GM19395 (cell line): Measurements from ENCODE around the gene ZPR1.
A peak's percentile ranks its signal among the peaks of the same experiment; 100 is the strongest.

Experiments
- ATAC-seq: cut with Tn5 transposase; IDR thresholded peaks from one replicate; pipeline ENCODE4 v1.9.1; 2021; ENCODE audit warnings: mild to moderate bottlenecking, moderate library complexity; ENCODE audit not compliant: unreplicated experiment

The ZPR1 gene

DNA sequence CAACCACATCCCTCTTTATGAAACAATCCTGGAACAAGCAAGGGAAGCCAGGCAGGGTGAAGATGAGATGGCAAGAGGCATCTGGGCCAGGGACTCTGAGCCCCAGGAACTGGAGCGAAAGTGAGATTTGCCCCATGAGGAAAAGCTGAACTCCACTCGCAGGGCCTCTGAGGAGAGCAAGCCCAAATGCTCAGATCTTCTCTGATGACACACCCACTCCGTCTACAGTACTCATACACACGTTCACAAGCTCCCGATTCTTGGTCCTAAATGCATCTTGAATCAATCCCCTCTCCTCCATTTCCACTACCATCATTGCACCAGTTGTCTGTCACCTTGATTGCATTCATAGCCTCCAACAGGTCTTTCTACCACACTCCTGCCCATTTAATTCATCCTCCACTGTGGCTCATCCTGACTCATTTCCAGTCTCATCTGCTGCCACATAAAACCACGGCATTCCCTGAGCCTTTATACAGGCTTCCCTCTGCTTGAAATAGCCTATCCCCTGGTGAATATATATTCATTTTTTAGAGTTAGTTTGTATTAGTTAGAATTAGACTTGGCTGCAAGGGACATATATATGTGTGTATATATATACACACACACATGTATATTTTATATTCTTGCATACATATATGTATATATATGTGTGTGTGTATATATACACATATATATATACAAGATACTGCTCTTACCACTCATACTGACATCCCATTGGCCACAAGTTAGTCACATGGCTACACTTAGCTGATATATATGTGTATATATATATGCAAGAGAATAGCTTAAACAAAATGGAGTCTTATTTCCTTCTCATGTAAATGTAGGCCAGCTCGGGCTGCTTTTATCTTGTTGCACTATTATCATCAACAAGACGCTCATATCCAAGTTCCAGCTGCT, 5.3 kb upstream of the ZPR1 start:
- no peak for ATAC-seq

DNA sequence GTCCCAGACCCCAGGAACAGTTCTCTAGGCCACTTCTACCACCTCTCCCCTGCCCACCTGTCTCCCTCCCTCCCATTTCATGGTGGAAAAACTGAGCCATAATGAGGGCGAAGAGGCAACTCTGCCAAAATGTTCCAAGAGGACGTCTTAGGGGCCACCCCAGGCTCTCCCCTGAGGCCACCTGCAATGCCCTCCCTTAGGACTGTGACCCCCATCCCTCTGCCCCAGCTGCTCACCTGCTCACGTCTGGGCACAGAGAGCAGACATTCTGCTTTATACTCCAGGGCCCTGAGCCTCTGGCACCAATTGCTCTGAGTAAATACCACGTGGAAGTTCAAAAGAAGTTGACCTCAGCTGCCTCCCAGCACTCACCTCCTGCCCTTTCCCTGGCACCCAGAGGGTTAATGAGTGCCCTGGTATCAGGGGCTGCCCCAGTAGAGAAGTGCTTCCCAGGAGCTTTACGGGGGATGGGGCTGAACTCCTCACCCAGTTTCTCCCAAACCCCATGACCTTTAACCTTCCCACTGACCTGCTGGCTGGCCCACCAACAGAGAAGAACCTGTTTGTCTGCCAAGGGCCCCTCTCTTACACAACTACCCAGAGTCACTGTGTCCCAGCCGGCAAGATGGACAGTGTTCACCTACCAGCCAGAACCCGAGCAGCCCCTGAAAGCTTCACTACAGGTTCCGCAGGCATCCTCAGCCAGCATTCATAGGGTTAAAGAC, 4.5 kb upstream of the ZPR1 start:
- ATAC-seq = no peak

DNA sequence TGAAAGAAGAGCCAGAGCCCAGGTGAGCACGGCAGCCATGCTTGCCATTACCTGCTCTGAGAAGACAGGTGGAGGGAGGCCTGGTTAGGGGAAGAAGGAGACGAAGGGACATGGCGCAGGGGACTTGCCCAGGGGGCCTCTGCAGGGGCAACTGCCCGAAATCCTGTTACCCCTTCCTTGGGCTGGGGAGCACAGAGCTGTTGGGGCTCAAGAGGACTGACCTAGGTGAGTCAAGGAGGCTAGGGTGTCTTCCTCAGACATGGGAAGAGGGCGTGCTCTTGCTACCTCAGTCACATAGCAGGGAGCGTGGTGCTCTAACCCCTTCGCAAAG, 4.0 kb upstream of the ZPR1 start, which contains the start of gene APOA5:
TSS of gene APOA5 (minus strand) at position 67 of the 331 bp plus-strand sequence. CDS start at position 48, 19 bp downstream.
- no peak for ATAC-seq

DNA sequence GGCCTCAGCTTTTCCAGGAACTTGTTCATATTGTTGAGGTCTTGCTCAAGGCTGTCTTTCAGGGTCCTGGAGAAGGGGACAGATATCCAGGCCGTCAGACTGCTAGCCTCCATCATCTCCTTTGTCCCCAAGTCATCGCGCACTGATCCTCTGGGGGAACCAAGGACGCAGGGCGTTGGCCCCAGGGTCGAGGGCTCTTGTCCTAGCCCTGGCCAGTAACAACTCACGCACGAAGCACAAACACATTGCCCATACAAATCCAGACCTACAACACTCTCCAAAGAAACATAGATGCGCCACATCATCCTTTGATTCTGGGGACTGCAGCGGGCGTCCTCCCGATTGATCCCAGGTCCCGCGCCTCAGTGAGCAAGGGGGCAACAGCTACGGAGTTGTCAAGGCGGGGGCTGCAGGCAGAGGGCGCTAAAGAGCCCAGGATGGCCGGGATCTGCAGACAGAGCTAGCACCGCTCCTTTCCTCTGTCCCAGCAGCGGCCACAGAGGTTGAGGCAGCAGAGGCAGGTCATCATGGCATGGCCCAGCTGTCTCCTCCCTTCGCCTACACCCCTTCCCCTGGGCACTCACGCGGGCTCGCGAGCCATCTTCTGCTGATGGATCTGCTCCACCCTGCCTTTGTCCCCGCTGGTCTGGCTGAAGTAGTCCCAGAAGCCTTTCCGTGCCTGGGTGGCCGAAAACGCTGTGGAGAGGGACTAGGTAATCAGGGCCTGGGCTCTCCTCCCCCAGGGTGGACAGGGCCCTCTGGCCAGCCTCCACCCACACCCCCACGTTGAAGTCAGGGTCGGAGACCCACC, 3.4 kb upstream of the ZPR1 start:
- ATAC-seq = no peak

GRCh38 chr11:116790167-116791001, 2.6 kb upstream of the ZPR1 start:
- ATAC-seq = no peak

- ATAC-seq = no peak
These were observed 1.2 kb upstream of the ZPR1 start for GRCh38 chr11:116788975-116789374.

DNA sequence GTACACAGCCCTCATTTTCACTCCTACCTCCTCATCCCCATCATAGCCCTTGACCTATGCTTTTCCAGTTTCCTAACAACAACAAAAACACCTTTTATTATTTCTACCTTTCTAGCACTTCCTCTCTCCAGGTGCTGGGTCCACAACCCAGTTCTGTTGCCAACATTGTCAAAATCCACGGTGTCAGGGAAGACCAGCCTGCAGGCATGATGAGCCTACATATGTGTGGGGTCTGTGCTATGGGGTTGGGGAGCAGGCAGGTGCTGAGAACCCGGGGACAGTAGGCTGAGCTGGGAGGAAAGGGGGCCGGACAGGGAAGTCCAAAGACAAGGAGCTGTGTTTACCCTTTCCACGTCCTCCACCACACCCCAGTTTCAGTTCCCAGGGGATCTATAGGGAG, 711 bp upstream of the ZPR1 start:
- no peak for ATAC-seq

GRCh38 chr11:116787436-116787785, 412 bp downstream of the ZPR1 start:
- no peak for ATAC-seq

- no peak for ATAC-seq
These were observed 857 bp downstream of the ZPR1 start for GRCh38 chr11:116786966-116787365.

DNA sequence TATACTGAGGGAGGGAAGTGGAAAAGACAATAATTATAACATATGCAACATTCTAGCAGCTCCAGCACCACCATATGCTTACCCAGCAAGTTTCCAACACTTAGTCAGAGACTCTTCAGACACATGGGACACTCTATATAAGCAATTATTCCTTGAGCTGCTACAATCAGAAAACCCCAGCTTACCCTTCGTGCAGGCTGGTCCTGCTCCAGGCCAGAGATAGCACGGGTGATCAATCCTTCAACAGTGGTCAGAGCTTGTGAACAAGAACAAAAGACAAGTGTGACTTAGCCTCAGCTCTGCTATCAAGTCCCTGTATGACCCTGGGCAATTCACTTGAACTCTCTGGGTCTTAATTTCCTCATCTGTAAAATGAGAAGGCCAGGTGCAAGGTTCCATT, 1.5 kb downstream of the ZPR1 start:
- ATAC-seq = no peak

GRCh38 chr11:116782728-116783127, 5.1 kb downstream of the ZPR1 start:
- ATAC-seq = no peak

DNA sequence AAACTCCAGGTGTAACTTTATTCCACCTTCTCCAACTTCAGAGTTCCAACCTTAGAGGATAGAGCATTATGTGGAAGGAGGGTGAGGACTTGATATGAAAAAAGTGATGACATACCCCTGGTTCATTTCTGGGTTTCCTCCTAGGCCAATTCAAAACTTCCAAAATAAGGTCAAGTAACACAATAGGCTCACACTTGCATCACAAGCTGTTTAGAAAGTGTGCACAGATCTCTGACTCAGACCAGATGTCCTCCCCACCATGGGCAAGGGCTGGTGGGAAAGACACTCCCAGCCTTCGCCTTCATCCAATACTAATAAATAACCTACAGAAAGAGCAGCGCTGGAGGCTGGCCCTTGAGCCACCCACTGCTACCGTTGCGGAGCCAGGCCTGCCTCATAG, 9.3 kb downstream of the ZPR1 start:
- no peak for ATAC-seq

- no peak for ATAC-seq
These were observed 10.8 kb downstream of the ZPR1 start for GRCh38 chr11:116777056-116777455.

- no peak for ATAC-seq
These were observed 11.3 kb downstream of the ZPR1 start for GRCh38 chr11:116776522-116776984.

DNA sequence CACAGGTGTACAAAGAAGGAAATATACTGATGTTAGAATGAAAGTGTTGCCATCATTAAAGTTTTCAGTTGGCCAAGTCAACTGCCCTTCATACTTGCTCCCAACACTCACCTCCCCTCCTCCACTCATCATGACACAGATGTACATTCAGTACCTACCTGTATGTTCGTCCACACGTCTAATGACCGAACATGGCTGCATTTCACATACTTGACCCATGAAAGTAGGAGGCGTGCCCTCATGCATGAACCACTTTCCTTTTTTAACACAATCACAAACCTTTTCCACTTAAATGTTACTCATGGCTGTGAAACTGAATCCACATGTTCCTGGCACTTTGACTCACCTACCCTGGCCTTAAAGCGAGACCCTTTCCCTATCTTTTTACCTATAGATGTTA, 11.8 kb downstream of the ZPR1 start:
- no peak for ATAC-seq

- ATAC-seq = no peak
These were observed 13.2 kb downstream of the ZPR1 start for GRCh38 chr11:116774661-116775060.

DNA sequence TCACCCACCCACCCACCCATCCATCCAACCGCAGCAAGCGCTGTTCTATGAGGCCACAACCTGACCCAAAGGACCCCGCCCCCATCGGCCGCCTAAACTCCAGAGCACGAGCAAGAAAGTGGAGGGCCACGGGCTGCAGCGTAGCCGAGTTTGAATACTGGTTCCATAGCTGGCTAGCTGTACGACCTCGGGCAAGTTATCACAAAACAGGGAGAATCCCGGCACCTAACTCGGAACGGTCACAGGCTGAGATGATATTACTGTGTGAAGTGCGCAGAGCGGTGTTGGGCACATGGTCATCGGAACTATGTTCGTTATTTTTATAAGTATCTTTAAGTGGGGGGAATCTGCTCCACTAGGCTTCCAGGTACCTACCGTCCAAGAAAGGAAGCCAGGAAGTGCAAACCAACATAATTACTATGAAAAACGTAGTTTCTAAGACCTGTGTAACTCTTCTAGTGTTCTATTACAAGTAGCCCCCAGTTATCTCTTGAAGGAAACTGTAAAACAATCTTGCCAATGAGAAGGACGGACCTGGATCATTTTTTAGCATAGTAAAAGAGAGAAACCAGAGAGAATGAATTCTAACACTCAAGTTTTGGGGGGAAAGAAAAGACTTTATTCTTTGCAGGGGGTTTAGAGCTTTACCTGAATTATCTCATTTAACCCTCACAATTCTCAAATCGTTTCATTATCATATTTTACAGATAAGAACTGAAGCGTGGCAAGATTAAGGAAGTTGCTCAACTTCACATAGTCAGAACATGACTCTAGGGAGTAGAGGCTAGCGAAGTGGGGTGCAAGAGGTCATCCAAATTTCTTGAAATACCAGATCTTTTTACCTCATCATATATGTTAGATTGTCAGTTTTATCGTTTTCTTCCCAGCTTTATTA, 14.4 kb downstream of the ZPR1 start:
- ATAC-seq = peak; percentile 52

GRCh38 chr11:116772443-116773202, 15.2 kb downstream of the ZPR1 start, which contains the start of gene BUD13:
Gene BUD13 (minus strand): TSS chr11:116772987. CDS start chr11:116772964, 23 bp downstream.
- ATAC-seq = peak; percentile 89

GRCh38 chr11:116771935-116772334, 15.9 kb downstream of the ZPR1 start:
- no peak for ATAC-seq
